ENCODE results near the gene PARVA. TPM values are rescaled to one million over a fixed set of nuclear protein-coding genes. Genes with fewer than 3 reads are reported as not detected.

Gene PARVA
- total and polyA plus RNA-seq, 3 donors from 2014 or later = 18.7 to 23.7 (median 23.6) TPM

- Histone ChIP-seq H3K27me3 (no peaks in the 10 kb centered on the region), H3K36me3 (ENCODE audit: low read depth, missing control alignments) (no peaks in the 10 kb centered on the region), H3K4me1 (peaks cover 9% of the 10 kb centered on the region), H3K4me3 (no peak overlapping the region), H3K9me3 (no peaks in the 10 kb centered on the region), H3K27ac (peak overlapping the region in 1 of 2 donors; percentile 67)
- intact Hi-C loops (cut with DNase I; ENCODE audit: low total_unique reads) = no loop called here
- WGBS, 2 donors = 55 to 68% methylated on average over 10 of the region's 10 CpGs
- TF ChIP-seq POLR2A (IDR thresholded peaks at IDR 0.05) = no peak
- TF ChIP-seq CTCF (IDR thresholded peaks at IDR 0.05) = no peak
- no peak for DNase-seq
Observed at GRCh38 chr11:12389676-12390657, 12.6 kb downstream of the PARVA start.

GRCh38 chr11:12390687-12391110, 13.3 kb downstream of the PARVA start:
- no peak for DNase-seq
- TF ChIP-seq POLR2A (IDR thresholded peaks at IDR 0.05) (no peak), CTCF (IDR thresholded peaks at IDR 0.05) (no peak)
- Histone ChIP-seq H3K27me3 (no peaks in the 10 kb centered on the region), H3K36me3 (ENCODE audit: low read depth, missing control alignments) (no peaks in the 10 kb centered on the region), H3K4me3 (no peak overlapping the region), H3K27ac (peak overlapping the region in 1 of 2 donors; percentile 67), H3K9me3 (no peaks in the 10 kb centered on the region), H3K4me1 (peaks cover 9% of the 10 kb centered on the region)
- intact Hi-C loops (cut with DNase I; ENCODE audit: low total_unique reads) = no loop called here

GRCh38 chr11:12392672-12393071, 15.3 kb downstream of the PARVA start:
- Histone ChIP-seq H3K4me3 (no peak overlapping the region), H3K4me1 (peaks cover 7% of the 10 kb centered on the region), H3K9me3 (no peaks in the 10 kb centered on the region), H3K36me3 (ENCODE audit: low read depth, missing control alignments) (no peaks in the 10 kb centered on the region), H3K27me3 (no peaks in the 10 kb centered on the region), H3K27ac (no peak overlapping the region)
- DNase-seq = no peak
- TF ChIP-seq POLR2A (IDR thresholded peaks at IDR 0.05) (no peak), CTCF (IDR thresholded peaks at IDR 0.05) (no peak)
- intact Hi-C loops (cut with DNase I; ENCODE audit: low total_unique reads) = no loop called here
- 91 to 97% methylated on average over 1 of the region's 1 CpG for WGBS, 2 donors

GRCh38 chr11:12393691-12394090, 16.3 kb downstream of the PARVA start:
- no peaks in the 10 kb centered on the region for H3K9me3 ChIP-seq
- H3K4me1 ChIP-seq = no peaks in the 10 kb centered on the region
- H3K4me3 ChIP-seq = no peak overlapping the region
- no peak for DNase-seq
- no peaks in the 10 kb centered on the region for H3K27me3 ChIP-seq
- intact Hi-C loops (cut with DNase I; ENCODE audit: low total_unique reads) = no loop called here
- no peak overlapping the region for H3K27ac ChIP-seq
- no peaks in the 10 kb centered on the region for H3K36me3 ChIP-seq (ENCODE audit: low read depth, missing control alignments)
- TF ChIP-seq CTCF (IDR thresholded peaks at IDR 0.05) (no peak), POLR2A (IDR thresholded peaks at IDR 0.05) (no peak)
- WGBS, 2 donors = 91 to 100% methylated on average over 1 of the region's 1 CpG
